Measurements from ENCODE around the gene IL22RA1. TPM values are rescaled to one million over a fixed set of nuclear protein-coding genes. Genes with fewer than 3 reads are reported as not detected.

The IL22RA1 gene
- total and polyA plus RNA-seq, 2 donors from 2014 or later: 1.4 TPM

DNA sequence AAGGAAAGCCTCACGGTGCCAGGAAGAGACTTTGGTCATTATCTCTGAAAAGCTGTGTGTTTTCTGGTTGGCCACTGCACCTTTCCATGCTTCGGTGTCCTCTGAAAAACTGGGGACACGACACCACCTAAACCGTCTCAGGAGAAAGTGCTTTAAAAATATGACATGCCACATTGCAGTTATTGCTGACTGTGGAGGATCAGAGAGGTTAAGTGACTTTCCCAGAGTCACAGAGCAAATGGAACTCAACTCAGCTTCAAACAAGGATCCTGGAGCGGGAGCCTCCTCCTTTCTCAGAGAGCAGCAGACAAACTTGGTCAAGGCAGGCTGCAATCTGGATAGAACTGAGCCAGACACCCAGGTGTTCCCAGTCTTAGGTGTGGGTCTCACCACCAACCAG lies 44.8 kb downstream of the IL22RA1 start:
- Histone ChIP-seq H3K9ac (ENCODE audit: low read length in 3 of 3) (no peak overlapping the region), H3K4me3 (ENCODE audit: low read length in 3 of 3) (no peak overlapping the region), H3K36me3 (ENCODE audit: control insufficient read depth in 2 of 3, insufficient read depth in 3 of 3, low read length in 3 of 3) (no peaks in the 10 kb centered on the region), H3K27me3 (ENCODE audit: control insufficient read depth, insufficient read depth, low read length) (no peaks in the 10 kb centered on the region), H3K9me3 (ENCODE audit: control insufficient read depth in 2 of 3, insufficient read depth in 1 of 3, low read length in 3 of 3) (no peaks in the 10 kb centered on the region), H3K4me1 (ENCODE audit: control insufficient read depth in 2 of 3, insufficient read depth in 2 of 3, low read depth in 1 of 3, low read length in 3 of 3) (peaks cover 2 to 17% (median 10%) of the 10 kb centered on the region in 3 donors), H3K27ac (ENCODE audit: low read depth in 2 of 2, low read length in 2 of 2) (no peak overlapping the region)
- TF ChIP-seq, protein P1, sequence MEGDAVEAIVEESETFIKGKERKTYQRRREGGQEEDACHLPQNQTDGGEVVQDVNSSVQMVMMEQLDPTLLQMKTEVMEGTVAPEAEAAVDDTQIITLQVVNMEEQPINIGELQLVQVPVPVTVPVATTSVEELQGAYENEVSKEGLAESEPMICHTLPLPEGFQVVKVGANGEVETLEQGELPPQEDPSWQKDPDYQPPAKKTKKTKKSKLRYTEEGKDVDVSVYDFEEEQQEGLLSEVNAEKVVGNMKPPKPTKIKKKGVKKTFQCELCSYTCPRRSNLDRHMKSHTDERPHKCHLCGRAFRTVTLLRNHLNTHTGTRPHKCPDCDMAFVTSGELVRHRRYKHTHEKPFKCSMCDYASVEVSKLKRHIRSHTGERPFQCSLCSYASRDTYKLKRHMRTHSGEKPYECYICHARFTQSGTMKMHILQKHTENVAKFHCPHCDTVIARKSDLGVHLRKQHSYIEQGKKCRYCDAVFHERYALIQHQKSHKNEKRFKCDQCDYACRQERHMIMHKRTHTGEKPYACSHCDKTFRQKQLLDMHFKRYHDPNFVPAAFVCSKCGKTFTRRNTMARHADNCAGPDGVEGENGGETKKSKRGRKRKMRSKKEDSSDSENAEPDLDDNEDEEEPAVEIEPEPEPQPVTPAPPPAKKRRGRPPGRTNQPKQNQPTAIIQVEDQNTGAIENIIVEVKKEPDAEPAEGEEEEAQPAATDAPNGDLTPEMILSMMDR (IDR thresholded peaks at IDR 0.05; ENCODE audit: borderline replicate concordance, extremely low read depth, insufficient read depth): no peak
- DNase-seq (no peak), FAIRE-seq (no peak)
- intact Hi-C loops (cut with DNase I): no loop called here

DNA sequence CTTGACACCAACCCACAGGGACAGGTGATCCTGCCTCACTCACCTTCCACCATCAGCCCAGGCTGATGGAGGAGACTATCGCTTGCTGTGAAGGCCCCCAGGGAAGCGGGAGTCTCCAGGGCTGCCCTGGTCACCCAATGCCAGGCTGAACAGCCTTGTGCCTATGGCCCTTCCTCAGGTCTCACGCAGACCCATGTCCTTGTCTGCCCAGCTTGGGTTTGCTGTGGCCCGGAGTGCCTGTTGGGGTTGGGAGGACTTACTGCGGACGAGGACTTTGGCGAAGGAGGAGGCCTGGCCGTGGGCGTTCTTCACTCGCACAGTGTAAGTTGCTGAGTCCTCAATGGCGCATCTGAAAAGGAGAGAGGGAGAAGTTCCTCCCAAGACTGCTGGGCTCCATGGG lies 45.3 kb downstream of the IL22RA1 start:
- H3K36me3 ChIP-seq (ENCODE audit: control insufficient read depth in 2 of 3, insufficient read depth in 3 of 3, low read length in 3 of 3): peaks cover 0 to 1% (median 0%) of the 10 kb centered on the region in 3 donors
- no peak overlapping the region for H3K4me3 ChIP-seq (ENCODE audit: low read length in 3 of 3)
- intact Hi-C loops (cut with DNase I): no loop called here
- H3K9ac ChIP-seq (ENCODE audit: low read length in 3 of 3): no peak overlapping the region
- DNase-seq (peak in 1 of 5 donors; percentile 49), FAIRE-seq (no peak)
- H3K9me3 ChIP-seq (ENCODE audit: control insufficient read depth in 2 of 3, insufficient read depth in 1 of 3, low read length in 3 of 3): no peaks in the 10 kb centered on the region
- peaks cover 2 to 13% (median 10%) of the 10 kb centered on the region in 3 donors for H3K4me1 ChIP-seq (ENCODE audit: control insufficient read depth in 2 of 3, insufficient read depth in 2 of 3, low read depth in 1 of 3, low read length in 3 of 3)
- no peaks in the 10 kb centered on the region for H3K27me3 ChIP-seq (ENCODE audit: control insufficient read depth, insufficient read depth, low read length)
- no peak overlapping the region for H3K27ac ChIP-seq (ENCODE audit: low read depth in 2 of 2, low read length in 2 of 2)
- TF ChIP-seq, protein P1 (IDR thresholded peaks at IDR 0.05; ENCODE audit: borderline replicate concordance, extremely low read depth, insufficient read depth): no peak

DNA sequence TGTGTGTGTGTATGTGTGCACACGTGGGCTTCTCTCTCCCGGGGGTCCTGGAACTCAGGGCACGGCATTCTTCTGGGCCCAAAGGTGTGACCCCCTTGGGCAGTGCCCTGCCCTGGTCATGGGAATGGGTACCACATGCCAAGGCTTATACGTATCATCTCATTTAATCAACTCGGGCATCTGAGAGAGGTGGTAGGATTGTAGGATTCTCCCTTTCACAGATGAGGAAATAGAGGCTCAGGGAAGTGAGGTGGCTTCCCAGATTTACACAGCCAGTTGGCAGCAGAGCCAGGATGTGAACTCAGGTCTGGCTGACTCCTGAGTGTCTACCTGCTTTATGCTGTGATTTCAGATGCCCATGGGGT lies 46.2 kb downstream of the IL22RA1 start:
- TF ChIP-seq, protein P1 (IDR thresholded peaks at IDR 0.05; ENCODE audit: borderline replicate concordance, extremely low read depth, insufficient read depth): no peak
- peaks cover 2 to 12% (median 10%) of the 10 kb centered on the region in 3 donors for H3K4me1 ChIP-seq (ENCODE audit: control insufficient read depth in 2 of 3, insufficient read depth in 2 of 3, low read depth in 1 of 3, low read length in 3 of 3)
- no peak for DNase-seq
- intact Hi-C loops (cut with DNase I): no loop called here
- no peaks in the 10 kb centered on the region for H3K9me3 ChIP-seq (ENCODE audit: control insufficient read depth in 2 of 3, insufficient read depth in 1 of 3, low read length in 3 of 3)
- no peaks in the 10 kb centered on the region for H3K27me3 ChIP-seq (ENCODE audit: control insufficient read depth, insufficient read depth, low read length)
- FAIRE-seq: no peak
- peaks cover 0 to 7% (median 0%) of the 10 kb centered on the region in 3 donors for H3K36me3 ChIP-seq (ENCODE audit: control insufficient read depth in 2 of 3, insufficient read depth in 3 of 3, low read length in 3 of 3)
- H3K27ac ChIP-seq (ENCODE audit: low read depth in 2 of 2, low read length in 2 of 2): no peak overlapping the region
- H3K4me3 ChIP-seq (ENCODE audit: low read length in 3 of 3): no peak overlapping the region
- H3K9ac ChIP-seq (ENCODE audit: low read length in 3 of 3): no peak overlapping the region
